ENCODE results near the gene LEAP2. TPM values are rescaled to one million over a fixed set of nuclear protein-coding genes. Genes with fewer than 3 reads are reported as not detected.

LEAP2 gene
- total RNA-seq, 1 experiment from 2014 or later: 1.4 TPM

DNA sequence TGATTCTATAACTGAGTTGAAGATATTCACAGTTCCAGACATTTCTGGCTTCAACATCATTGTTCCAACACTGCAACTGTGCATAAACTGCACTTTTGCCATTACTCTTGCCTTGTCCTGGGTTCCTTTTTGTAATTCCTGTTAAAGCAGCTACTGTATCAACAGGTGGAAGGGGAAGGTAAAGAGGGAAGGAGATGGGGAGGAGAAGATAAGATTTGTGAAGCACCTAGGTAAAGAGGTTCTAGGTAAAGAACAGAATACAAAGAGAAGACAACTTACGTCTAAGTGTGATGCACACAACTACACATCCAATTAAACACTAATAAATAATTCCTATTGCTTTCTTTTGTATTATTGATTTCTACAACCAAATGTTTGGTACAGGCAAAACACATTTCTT lies 36.2 kb downstream of the LEAP2 start:
- Histone ChIP-seq H3T11ph (ENCODE audit: low read length) (no peak overlapping the region), H4K5ac (ENCODE audit: insufficient read length, low read depth, low read length) (no peak overlapping the region), H2BK5ac (ENCODE audit: insufficient read length, low read length) (no peak overlapping the region), H3K9ac (ENCODE audit: extremely low read depth, insufficient read length, low read length) (no peak overlapping the region), H4K91ac (ENCODE audit: insufficient read length, low read depth, low read length) (no peak overlapping the region), H2BK120ac (ENCODE audit: low read depth, low read length, poor library complexity, severe bottlenecking) (no peak overlapping the region), H3K4ac (ENCODE audit: low read depth, low read length) (no peak overlapping the region), H3K4me2 (ENCODE audit: insufficient read depth, insufficient read length, low read length) (no peak overlapping the region), H2BK15ac (ENCODE audit: low read depth, low read length) (no peak overlapping the region), H3K27ac (ENCODE audit: insufficient read length, low read depth, low read length) (no peak overlapping the region), H3K23me2 (ENCODE audit: insufficient read length, low read depth, low read length, poor library complexity, severe bottlenecking) (no peaks in the 10 kb centered on the region), H2AFZ (ENCODE audit: low read length) (no peak overlapping the region), H2BK12ac (ENCODE audit: insufficient read length, low read depth, low read length) (no peak overlapping the region), H3K79me1 (ENCODE audit: insufficient read depth, low read depth, low read length, poor library complexity, severe bottlenecking) (peaks cover 7% of the 10 kb centered on the region), H3K9me3 (ENCODE audit: control insufficient read depth, low read depth, low read length) (no peaks in the 10 kb centered on the region), H4K20me1 (ENCODE audit: control insufficient read depth, insufficient read depth, insufficient read length) (no peaks in the 10 kb centered on the region), H3K56ac (ENCODE audit: insufficient read length, low read depth, low read length) (no peak overlapping the region), H3K18ac (ENCODE audit: insufficient read length, low read depth, low read length) (no peak overlapping the region), H2AK5ac (ENCODE audit: insufficient read length, low read length) (no peak overlapping the region), H2BK20ac (ENCODE audit: low read depth, low read length, poor library complexity, severe bottlenecking) (no peak overlapping the region), H4K8ac (replicated peaks; ENCODE audit: insufficient read length, low read depth, low read length) (no peak overlapping the region), H3K14ac (ENCODE audit: insufficient read depth, low read length) (no peak overlapping the region), H3K27me3 (ENCODE audit: insufficient read depth, low read length) (no peaks in the 10 kb centered on the region), H3K23ac (ENCODE audit: insufficient read length, low read depth, low read length) (no peak overlapping the region), H3K4me1 (ENCODE audit: insufficient read depth, low read length) (no peaks in the 10 kb centered on the region), H3K79me2 (ENCODE audit: insufficient read depth, low read length) (no peaks in the 10 kb centered on the region; the same call in 1 of the 2 replicates)
- Mint-ChIP-seq H3K9me3 (no peaks in the 10 kb centered on the region), H3K36me3 (ENCODE audit: insufficient read depth in 1 of 3, low read depth in 3 of 3) (peaks cover 10 to 29% (median 19%) of the 10 kb centered on the region in 3 experiments; a peak in 6 of 7 replicates), H3K27ac (no peak overlapping the region), H3K4me1 (peaks cover 7 to 9% of the 10 kb centered on the region in 2 experiments), H3K4me3 (no peak overlapping the region), H3K27me3 (ENCODE audit: low read depth) (no peaks in the 10 kb centered on the region)
- no CpG with 5 or more reads among the region's 1 CpG for WGBS (ENCODE audit: extremely low coverage, insufficient read length, low lambda C conversion rate)
- TF ChIP-seq, protein P1, sequence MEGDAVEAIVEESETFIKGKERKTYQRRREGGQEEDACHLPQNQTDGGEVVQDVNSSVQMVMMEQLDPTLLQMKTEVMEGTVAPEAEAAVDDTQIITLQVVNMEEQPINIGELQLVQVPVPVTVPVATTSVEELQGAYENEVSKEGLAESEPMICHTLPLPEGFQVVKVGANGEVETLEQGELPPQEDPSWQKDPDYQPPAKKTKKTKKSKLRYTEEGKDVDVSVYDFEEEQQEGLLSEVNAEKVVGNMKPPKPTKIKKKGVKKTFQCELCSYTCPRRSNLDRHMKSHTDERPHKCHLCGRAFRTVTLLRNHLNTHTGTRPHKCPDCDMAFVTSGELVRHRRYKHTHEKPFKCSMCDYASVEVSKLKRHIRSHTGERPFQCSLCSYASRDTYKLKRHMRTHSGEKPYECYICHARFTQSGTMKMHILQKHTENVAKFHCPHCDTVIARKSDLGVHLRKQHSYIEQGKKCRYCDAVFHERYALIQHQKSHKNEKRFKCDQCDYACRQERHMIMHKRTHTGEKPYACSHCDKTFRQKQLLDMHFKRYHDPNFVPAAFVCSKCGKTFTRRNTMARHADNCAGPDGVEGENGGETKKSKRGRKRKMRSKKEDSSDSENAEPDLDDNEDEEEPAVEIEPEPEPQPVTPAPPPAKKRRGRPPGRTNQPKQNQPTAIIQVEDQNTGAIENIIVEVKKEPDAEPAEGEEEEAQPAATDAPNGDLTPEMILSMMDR (conservative IDR thresholded peaks at IDR 0.05): no peak
- DNase-seq: no peak

Measured in H9 (cell line).